ENCODE data around the gene MEGF11.

GRCh38 chr15:66007663-66008262 is 245.8 kb downstream of the MEGF11 start:
- no peak for TF ChIP-seq MAX (IDR thresholded peaks at IDR 0.05; ENCODE audit: low read depth)
- TF ChIP-seq, protein P1, sequence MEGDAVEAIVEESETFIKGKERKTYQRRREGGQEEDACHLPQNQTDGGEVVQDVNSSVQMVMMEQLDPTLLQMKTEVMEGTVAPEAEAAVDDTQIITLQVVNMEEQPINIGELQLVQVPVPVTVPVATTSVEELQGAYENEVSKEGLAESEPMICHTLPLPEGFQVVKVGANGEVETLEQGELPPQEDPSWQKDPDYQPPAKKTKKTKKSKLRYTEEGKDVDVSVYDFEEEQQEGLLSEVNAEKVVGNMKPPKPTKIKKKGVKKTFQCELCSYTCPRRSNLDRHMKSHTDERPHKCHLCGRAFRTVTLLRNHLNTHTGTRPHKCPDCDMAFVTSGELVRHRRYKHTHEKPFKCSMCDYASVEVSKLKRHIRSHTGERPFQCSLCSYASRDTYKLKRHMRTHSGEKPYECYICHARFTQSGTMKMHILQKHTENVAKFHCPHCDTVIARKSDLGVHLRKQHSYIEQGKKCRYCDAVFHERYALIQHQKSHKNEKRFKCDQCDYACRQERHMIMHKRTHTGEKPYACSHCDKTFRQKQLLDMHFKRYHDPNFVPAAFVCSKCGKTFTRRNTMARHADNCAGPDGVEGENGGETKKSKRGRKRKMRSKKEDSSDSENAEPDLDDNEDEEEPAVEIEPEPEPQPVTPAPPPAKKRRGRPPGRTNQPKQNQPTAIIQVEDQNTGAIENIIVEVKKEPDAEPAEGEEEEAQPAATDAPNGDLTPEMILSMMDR (IDR thresholded peaks at IDR 0.05) = no peak; the same call in 1 of the 2 replicates
- TF ChIP-seq EZH2phosphoT487 (IDR thresholded peaks at IDR 0.05; ENCODE audit: borderline replicate concordance, low read depth) = no peak
- TF ChIP-seq POLR2AphosphoS5 (IDR thresholded peaks at IDR 0.05; ENCODE audit: low read depth, low read length) = no peak
- no peak for TF ChIP-seq NFIC (IDR thresholded peaks at IDR 0.05; ENCODE audit: borderline replicate concordance)
- no peak for TF ChIP-seq JUND (IDR thresholded peaks at IDR 0.05)
- TF ChIP-seq RCOR1 (IDR thresholded peaks at IDR 0.05; ENCODE audit: low read length) = no peak
- TF ChIP-seq CHD2 (IDR thresholded peaks at IDR 0.05; ENCODE audit: low read length, partially characterized antibody) = no peak
- TF ChIP-seq EP300 (IDR thresholded peaks at IDR 0.05; ENCODE audit: borderline replicate concordance in 1 of 2, low read depth in 1 of 2, low read length in 1 of 2) = no peak
- no peak for TF ChIP-seq GABPA (IDR thresholded peaks at IDR 0.05; ENCODE audit: low read depth)
- no peak for TF ChIP-seq YY1 (IDR thresholded peaks at IDR 0.05; ENCODE audit: low read depth)
